CD4-positive, CD25-positive, alpha-beta regulatory T cell (primary cell): ENCODE results near the gene SMIM12. TPM values are rescaled to one million over a fixed set of nuclear protein-coding genes. Genes with fewer than 3 reads are reported as not detected.
A peak's percentile ranks its signal among the peaks of the same experiment; 100 is the strongest.

Experiments used
- ATAC-seq, 2 donors: fragments of 150-1000 bp; cut with Tn5 transposase; one replicate each; pipeline ENCODE4 v1.10.0; 2021; ENCODE audit warnings: low read depth in 2 of 2, moderate number of reproducible peaks in 2 of 2, moderate library complexity in 1 of 2
- DNase-seq, 3 donors: peaks; one replicate each; pipeline versions ENCODE4 v3.0.0 to v3.0.0-alpha.2; 2012 to 2022; ENCODE audit warnings: mixed read lengths in 1 of 3
- H3K27ac ChIP-seq: one replicate; pipeline ENCODE4 v1.7.0; 2013; ENCODE audit warnings: mild to moderate bottlenecking, low read length; ENCODE audit not compliant: insufficient read depth, poor library complexity, severe bottlenecking
- H3K27me3 ChIP-seq: one replicate; pipeline ENCODE4 v1.7.0; 2013; ENCODE audit warnings: low read length; ENCODE audit not compliant: control insufficient read depth, insufficient read depth
- H3K36me3 ChIP-seq: one replicate; pipeline ENCODE4 v1.7.0; 2013; ENCODE audit warnings: mild to moderate bottlenecking, low read length, moderate library complexity; ENCODE audit not compliant: control insufficient read depth, insufficient read depth
- H3K4me1 ChIP-seq: 2 replicates; pipeline ENCODE4 v1.7.0; 2013; ENCODE audit warnings: mild to moderate bottlenecking, low read length; ENCODE audit not compliant: insufficient read depth, control insufficient read depth, poor library complexity, severe bottlenecking
- H3K4me3 ChIP-seq: one replicate; pipeline ENCODE4 v1.7.0; 2013; ENCODE audit warnings: low read depth, mild to moderate bottlenecking, low read length, moderate library complexity
- H3K9me3 ChIP-seq, 2 experiments: 1 replicate in 1 of 2; 2 replicates in 1 of 2; pipeline ENCODE4 v1.7.0; 2013; ENCODE audit warnings: low read length in 2 of 2, mild to moderate bottlenecking in 1 of 2, moderate library complexity in 1 of 2; ENCODE audit not compliant: control insufficient read depth in 2 of 2
- H3K27ac Mint-ChIP-seq, 3 donors: one replicate each; pipeline ENCODE4 v1.8.0; 2020 to 2022; ENCODE audit warnings: mild to moderate bottlenecking in 3 of 3, mixed read lengths in 3 of 3, moderate library complexity in 2 of 3
- H3K27me3 Mint-ChIP-seq: one replicate; pipeline ENCODE4 v1.8.0; 2022; ENCODE audit warnings: mild to moderate bottlenecking, mixed read lengths
- H3K36me3 Mint-ChIP-seq: one replicate; pipeline ENCODE4 v1.8.0; 2020; ENCODE audit warnings: mixed read lengths
- H3K4me1 Mint-ChIP-seq, 4 donors: one replicate each; pipeline ENCODE4 v1.8.0; 2020 to 2022; ENCODE audit warnings: mixed read lengths in 4 of 4, mild to moderate bottlenecking in 1 of 4
- H3K4me3 Mint-ChIP-seq, 4 donors: one replicate each; pipeline ENCODE4 v1.8.0; 2020 to 2022; ENCODE audit warnings: mild to moderate bottlenecking in 4 of 4, mixed read lengths in 4 of 4, moderate library complexity in 3 of 4
- H3K9me3 Mint-ChIP-seq, 7 donors: one replicate each; pipeline ENCODE4 v1.8.0; 2020 to 2022; ENCODE audit warnings: mixed read lengths in 7 of 7, mild to moderate bottlenecking in 3 of 7, moderate library complexity in 2 of 7
- polyA plus RNA-seq, 4 donors: library from polyadenylated mRNA; unstranded; fragments of 300-500 nt; fragmentation: Illumina TruSeq; gene quantifications; one replicate each; pipeline ENCODE4 v1.2.3, GENCODE V29; 2021
- total RNA-seq: library from RNA; stranded (reverse); gene quantifications from one replicate; pipeline ENCODE4 v1.2.3, GENCODE V29; 2022

SMIM12 gene
- total and polyA plus RNA-seq, 5 donors from 2014 or later, result 29.7 to 105 (median 94.8) TPM

DNA sequence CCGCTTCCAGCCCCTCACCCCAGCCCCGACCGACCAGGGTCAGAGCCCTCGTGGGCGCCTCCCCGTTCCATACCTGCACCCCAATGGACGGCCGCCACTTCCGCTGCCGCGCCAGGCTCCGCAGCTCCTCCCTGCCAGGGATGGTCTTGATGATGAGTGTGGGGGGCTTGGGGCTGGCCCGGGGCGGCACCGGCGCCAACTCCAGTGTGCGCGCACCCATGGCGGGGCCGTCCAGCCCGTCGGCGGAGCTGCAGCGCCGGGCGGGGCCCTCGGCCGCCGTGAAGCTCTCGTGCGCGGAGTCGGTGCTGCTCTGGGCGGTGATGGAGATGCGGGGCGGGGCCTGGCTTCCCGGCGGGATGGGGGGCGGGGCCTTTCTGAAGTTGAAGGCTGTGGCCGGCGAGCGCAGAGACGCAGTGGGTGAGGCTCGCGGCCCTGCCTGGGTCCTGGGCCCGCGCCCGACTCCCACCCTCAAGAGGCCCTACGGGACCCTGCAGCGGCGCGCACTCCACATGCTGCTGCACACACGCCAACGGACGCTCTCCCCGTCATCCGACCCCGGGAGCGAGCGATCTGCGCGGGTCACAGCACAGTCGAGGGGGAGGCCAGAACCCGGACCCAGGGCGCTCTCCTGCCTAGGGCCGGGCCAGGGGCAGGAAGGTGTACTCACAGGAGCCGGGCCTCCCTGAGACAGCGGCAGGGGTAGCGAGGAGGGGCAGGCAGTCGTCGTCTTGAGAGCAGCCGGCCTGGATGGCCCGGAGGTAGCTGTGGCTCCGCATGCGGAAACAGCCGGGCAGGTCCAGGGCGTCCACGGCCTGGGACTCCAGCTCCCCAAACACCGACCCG is 26.1 kb upstream of the SMIM12 start:
- H3K4me3 Mint-ChIP-seq, result peak overlapping the region in 3 of 4 donors; percentile 51 to 78 (median 53)
- no peak overlapping the region for H3K27ac Mint-ChIP-seq
- H3K4me1 Mint-ChIP-seq, result peaks cover 0 to 9% (median 4%) of the 10 kb centered on the region in 4 donors
- DNase-seq (peak in 2 of 3 donors; percentile 30 to 46), ATAC-seq (peak; percentile 34 to 41)
- Histone ChIP-seq H3K9me3 (peaks cover 0 to 4% of the 10 kb centered on the region in 2 experiments), H3K27me3 (peaks cover 37% of the 10 kb centered on the region), H3K27ac (no peak overlapping the region), H3K36me3 (no peaks in the 10 kb centered on the region), H3K4me3 (no peak overlapping the region), H3K4me1 (peaks cover 13% of the 10 kb centered on the region)
- H3K27me3 Mint-ChIP-seq, result peaks cover 67% of the 10 kb centered on the region
- H3K36me3 Mint-ChIP-seq, result no peaks in the 10 kb centered on the region
- peaks cover 0 to 4% (median 0%) of the 10 kb centered on the region in 7 donors for H3K9me3 Mint-ChIP-seq

DNA sequence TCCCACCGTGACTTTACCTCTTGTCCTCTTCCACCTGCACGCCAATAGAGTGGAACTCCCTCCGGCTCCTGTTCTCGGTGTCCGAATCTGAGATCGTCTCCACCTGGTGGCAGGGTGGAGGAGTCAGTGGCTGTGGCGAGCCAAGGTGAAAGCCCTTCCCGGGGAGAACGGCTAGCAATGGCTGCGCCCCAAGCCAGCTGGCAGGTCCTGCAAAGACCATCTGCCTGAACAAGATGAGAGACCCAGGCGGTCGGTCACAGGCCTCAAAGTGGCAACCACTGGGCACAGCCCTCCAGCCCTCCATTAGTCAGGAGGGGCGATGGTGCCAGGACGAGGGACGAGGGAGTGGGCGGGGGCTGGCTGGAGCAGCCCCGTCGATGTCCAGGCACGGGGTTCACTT is 25.4 kb upstream of the SMIM12 start:
- H3K4me1 Mint-ChIP-seq, result peaks cover 0 to 9% (median 4%) of the 10 kb centered on the region in 4 donors
- no peaks in the 10 kb centered on the region for H3K36me3 ChIP-seq
- H3K4me1 ChIP-seq, result peaks cover 13% of the 10 kb centered on the region
- no peak overlapping the region for H3K4me3 ChIP-seq
- H3K36me3 Mint-ChIP-seq, result no peaks in the 10 kb centered on the region
- no peak for DNase-seq
- peak overlapping the region in 3 of 4 donors; percentile 51 to 78 (median 62) for H3K4me3 Mint-ChIP-seq
- peaks cover 0 to 4% of the 10 kb centered on the region in 2 experiments for H3K9me3 ChIP-seq
- peak overlapping the region in 1 of 3 donors; percentile 46 for H3K27ac Mint-ChIP-seq
- H3K9me3 Mint-ChIP-seq, result peaks cover 0 to 4% (median 0%) of the 10 kb centered on the region in 7 donors
- no peak for ATAC-seq
- no peak overlapping the region for H3K27ac ChIP-seq
- peaks cover 72% of the 10 kb centered on the region for H3K27me3 Mint-ChIP-seq
- H3K27me3 ChIP-seq, result peaks cover 34% of the 10 kb centered on the region

DNA sequence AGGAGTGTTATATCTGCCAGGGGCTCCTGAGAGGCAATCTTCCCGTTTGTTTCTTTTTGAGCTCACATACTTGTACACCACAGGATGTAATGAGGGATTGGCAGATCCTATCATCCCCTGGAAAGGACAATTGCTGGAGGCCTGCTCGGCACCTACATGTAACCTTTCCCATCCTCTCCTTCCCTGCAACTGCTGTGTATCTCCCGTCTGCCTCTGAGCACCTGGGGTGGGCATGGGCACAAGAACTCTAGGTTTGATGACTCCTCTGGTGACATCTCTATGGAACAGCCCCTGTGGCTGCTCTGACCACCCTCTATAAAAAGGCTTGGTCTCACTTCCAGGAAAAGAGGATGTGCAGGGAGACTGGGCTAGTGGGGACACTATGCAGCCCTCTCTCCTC is 25.0 kb upstream of the SMIM12 start:
- Mint-ChIP-seq H3K9me3 (peaks cover 0 to 4% (median 0%) of the 10 kb centered on the region in 7 donors), H3K4me3 (peak overlapping the region; percentile 3 to 78 (median 56)), H3K4me1 (peaks cover 0 to 9% (median 4%) of the 10 kb centered on the region in 4 donors), H3K36me3 (no peaks in the 10 kb centered on the region), H3K27me3 (peaks cover 72% of the 10 kb centered on the region), H3K27ac (peak overlapping the region in 1 of 3 donors; percentile 46)
- Histone ChIP-seq H3K4me3 (no peak overlapping the region), H3K9me3 (peaks cover 0 to 4% of the 10 kb centered on the region in 2 experiments), H3K36me3 (no peaks in the 10 kb centered on the region), H3K27ac (no peak overlapping the region), H3K4me1 (peaks cover 13% of the 10 kb centered on the region), H3K27me3 (peaks cover 34% of the 10 kb centered on the region)
- ATAC-seq, result no peak
- DNase-seq, result no peak

DNA sequence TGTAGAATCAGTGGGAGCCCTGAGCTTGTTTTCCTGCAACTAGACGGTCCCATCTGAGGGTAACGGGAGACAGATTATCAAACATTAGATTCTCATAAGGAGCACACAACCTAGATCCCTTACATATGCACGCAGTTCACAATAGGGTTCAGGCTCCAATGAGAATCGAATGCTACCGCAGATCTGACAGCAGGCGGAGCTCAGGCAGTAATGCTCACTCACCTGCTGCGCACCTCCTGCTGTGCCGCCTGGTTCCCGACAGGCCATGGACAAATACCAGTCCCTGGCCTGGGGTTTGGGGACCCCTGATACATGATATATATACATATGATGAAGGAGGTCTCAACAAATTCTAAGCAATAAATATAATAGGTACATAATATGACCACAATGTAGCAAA is 19.7 kb upstream of the SMIM12 start:
- Histone ChIP-seq H3K4me1 (no peaks in the 10 kb centered on the region), H3K4me3 (no peak overlapping the region), H3K9me3 (peaks cover 0 to 4% of the 10 kb centered on the region in 2 experiments), H3K27me3 (peaks cover 11% of the 10 kb centered on the region), H3K36me3 (no peaks in the 10 kb centered on the region), H3K27ac (no peak overlapping the region)
- ATAC-seq (no peak), DNase-seq (no peak)
- peaks cover 69% of the 10 kb centered on the region for H3K27me3 Mint-ChIP-seq
- no peaks in the 10 kb centered on the region for H3K36me3 Mint-ChIP-seq
- no peak overlapping the region for H3K27ac Mint-ChIP-seq
- peaks cover 0 to 4% (median 0%) of the 10 kb centered on the region in 4 donors for H3K4me1 Mint-ChIP-seq
- H3K4me3 Mint-ChIP-seq, result no peak overlapping the region
- H3K9me3 Mint-ChIP-seq, result peaks cover 0 to 4% (median 0%) of the 10 kb centered on the region in 7 donors

DNA sequence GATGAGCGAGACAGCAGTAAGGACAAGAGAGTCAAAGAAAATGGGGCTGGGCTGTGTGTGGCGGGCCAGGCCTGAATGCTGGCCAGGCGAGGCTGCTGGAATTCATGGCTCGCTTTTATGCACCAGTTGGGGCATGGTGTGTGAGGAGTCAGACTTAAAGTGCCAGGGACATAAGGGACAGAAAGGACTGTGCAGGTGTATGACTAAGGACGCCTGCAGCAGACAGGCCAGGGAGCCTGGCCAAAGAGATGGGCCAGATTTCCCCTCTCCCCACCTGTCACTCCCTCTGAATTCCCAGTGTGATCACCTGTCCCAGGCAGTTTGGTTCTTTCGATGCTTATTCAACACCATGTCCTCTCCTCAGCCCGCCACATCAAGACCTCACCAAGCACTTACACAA is 16.9 kb upstream of the SMIM12 start:
- no peaks in the 10 kb centered on the region for H3K36me3 Mint-ChIP-seq
- peaks cover 0 to 4% of the 10 kb centered on the region in 2 experiments for H3K9me3 ChIP-seq
- no peaks in the 10 kb centered on the region for H3K36me3 ChIP-seq
- H3K27ac Mint-ChIP-seq, result no peak overlapping the region
- H3K27ac ChIP-seq, result no peak overlapping the region
- no peak overlapping the region for H3K4me3 Mint-ChIP-seq
- H3K9me3 Mint-ChIP-seq, result no peaks in the 10 kb centered on the region
- H3K27me3 ChIP-seq, result peaks cover 18% of the 10 kb centered on the region
- H3K27me3 Mint-ChIP-seq, result peaks cover 70% of the 10 kb centered on the region
- H3K4me1 ChIP-seq, result no peaks in the 10 kb centered on the region
- peaks cover 0 to 10% (median 5%) of the 10 kb centered on the region in 4 donors for H3K4me1 Mint-ChIP-seq
- DNase-seq (no peak), ATAC-seq (no peak)
- H3K4me3 ChIP-seq, result no peak overlapping the region

DNA sequence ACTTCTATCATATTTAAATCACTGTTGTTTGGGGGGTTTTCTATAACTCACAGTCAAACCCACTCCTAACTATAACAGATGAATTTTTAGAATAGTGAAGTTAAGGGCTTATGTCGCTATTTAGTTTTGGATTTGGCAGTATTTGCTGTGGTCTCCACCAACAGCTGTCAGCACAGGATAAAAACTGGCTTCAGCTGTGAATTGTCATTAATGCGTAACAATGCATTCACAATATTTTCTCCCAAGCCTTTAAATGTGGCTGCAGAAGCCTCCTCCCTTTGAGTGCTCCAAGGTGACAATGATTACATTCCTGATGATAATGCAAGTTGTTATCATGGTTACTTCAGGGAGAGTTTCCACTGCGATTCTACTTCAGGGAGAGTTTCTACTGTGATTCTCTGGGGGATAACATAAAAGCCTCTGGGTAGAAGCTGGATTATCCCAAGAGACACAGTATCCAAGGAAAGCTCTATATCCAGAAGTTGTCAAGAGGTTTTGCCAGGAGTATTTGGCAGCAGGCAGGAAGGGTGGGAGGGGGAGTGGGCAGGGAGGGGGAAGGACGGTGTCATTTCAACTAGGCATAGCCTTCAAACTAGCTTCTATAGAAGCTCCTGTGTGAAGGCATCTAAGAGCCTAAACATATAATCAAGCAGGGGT is 14.9 kb upstream of the SMIM12 start:
- no peak overlapping the region for H3K4me3 Mint-ChIP-seq
- Histone ChIP-seq H3K4me1 (no peaks in the 10 kb centered on the region), H3K36me3 (no peaks in the 10 kb centered on the region), H3K27ac (no peak overlapping the region), H3K4me3 (no peak overlapping the region), H3K9me3 (no peaks in the 10 kb centered on the region), H3K27me3 (peaks cover 21% of the 10 kb centered on the region)
- no peak for DNase-seq
- peaks cover 53% of the 10 kb centered on the region for H3K27me3 Mint-ChIP-seq
- H3K27ac Mint-ChIP-seq, result no peak overlapping the region
- ATAC-seq, result no peak
- H3K4me1 Mint-ChIP-seq, result peaks cover 0 to 17% (median 9%) of the 10 kb centered on the region in 4 donors
- H3K9me3 Mint-ChIP-seq, result no peaks in the 10 kb centered on the region
- H3K36me3 Mint-ChIP-seq, result no peaks in the 10 kb centered on the region

DNA sequence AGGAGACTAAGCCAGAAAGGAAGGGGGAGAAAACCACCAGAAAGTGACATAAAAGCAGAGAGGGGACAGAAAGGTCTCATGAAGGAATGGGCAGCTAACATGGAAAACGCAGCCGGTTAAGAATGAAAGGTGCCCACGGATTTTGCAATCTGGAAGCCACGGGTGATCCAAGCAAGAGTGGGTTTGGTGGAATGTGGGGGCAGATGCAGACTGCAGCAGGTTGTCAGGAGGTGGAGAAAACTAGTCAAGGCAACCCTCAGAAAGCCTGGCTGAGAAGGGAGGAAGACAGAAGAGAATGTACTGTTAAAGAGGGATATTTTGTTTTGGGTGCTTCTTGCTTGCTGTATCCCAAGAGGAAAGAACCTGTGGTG is 12.6 kb upstream of the SMIM12 start:
- H3K4me1 Mint-ChIP-seq, result peaks cover 0 to 27% (median 9%) of the 10 kb centered on the region in 4 donors
- no peaks in the 10 kb centered on the region for H3K9me3 ChIP-seq
- no peaks in the 10 kb centered on the region for H3K36me3 Mint-ChIP-seq
- H3K9me3 Mint-ChIP-seq, result no peaks in the 10 kb centered on the region
- H3K27me3 Mint-ChIP-seq, result peaks cover 47% of the 10 kb centered on the region
- DNase-seq (no peak), ATAC-seq (no peak)
- H3K27me3 ChIP-seq, result peaks cover 21% of the 10 kb centered on the region
- H3K27ac Mint-ChIP-seq, result peak overlapping the region in 1 of 3 donors; percentile 17
- H3K4me3 Mint-ChIP-seq, result peak overlapping the region in 1 of 4 donors; percentile 73
- H3K27ac ChIP-seq, result no peak overlapping the region
- no peaks in the 10 kb centered on the region for H3K4me1 ChIP-seq
- H3K4me3 ChIP-seq, result no peak overlapping the region
- no peaks in the 10 kb centered on the region for H3K36me3 ChIP-seq
